ENCODE measurements around the gene EIF4G3.

Gene EIF4G3

DNA sequence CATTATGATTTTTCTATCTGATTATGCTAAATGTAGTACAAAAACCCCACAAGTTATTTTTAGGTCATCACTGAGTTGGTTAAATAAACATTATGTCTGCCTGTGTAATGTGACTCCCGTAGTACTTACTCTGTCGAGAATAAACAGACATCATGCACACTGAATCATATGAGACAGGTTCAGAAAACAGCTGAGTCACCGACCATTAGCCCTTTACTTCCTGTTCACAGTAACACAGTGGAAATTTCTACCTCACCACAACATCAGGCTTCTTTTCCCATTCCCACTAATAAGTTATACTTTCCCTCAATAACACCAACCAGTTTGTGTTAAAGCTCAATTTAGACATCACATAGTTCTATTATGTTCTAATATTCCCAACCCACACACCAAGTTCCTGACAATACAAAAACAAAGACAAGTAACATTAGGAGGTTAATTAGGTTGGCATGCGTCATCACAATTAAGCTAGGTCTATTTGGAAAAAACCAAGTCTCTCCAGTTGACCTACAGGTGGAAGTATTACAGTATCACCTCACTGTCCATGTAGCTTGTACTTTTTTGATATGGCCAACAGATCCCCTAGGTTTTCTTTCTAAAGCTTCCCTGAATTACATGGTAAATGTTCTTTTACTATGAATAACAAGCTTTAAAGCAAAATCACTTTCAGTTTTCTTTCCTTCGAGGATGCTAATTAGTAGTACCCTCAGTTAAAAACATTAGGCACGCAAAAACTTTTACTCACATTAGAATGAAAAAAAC lies 154.2 kb downstream of the EIF4G3 start:
- DNase-seq: no peak

DNA sequence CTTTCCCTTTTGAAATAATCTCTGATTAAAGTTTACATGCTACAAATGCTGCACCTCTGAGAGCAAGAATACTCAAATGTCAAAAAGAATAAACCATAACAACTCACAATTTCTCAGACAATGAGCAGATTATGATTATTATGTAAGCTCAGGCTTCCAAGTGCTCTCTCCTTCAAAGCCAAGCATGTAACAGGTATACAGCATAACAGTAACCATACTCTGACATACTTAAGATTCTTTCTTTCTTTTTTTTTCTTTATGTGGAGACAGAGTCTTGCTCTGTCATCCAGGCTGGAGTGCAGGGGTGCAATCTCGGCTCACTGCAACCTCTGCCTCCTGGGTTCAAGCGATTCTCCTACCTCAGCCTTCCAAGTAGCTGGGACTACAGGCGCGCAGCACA lies 155.4 kb downstream of the EIF4G3 start:
- no peak for DNase-seq

DNA sequence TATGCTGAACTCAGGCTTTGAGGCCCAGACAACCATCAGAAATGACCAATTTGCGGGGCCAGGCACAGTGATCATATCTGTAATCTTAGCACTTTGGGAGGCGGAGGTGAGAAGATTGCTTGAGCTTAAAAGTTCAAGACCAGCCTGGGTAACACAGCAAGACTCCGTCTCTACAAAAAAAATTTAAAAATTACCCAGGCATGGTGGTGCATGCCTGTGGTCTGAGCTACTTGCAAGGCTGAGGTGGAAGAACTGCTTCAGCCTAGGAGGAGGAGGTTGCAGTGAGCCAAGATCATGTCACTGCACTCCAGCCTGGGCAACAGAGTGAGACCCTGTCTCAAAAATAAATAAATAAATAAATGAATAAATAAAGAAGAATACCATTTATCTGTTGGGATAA lies 156.5 kb downstream of the EIF4G3 start:
- no peak for DNase-seq

DNA sequence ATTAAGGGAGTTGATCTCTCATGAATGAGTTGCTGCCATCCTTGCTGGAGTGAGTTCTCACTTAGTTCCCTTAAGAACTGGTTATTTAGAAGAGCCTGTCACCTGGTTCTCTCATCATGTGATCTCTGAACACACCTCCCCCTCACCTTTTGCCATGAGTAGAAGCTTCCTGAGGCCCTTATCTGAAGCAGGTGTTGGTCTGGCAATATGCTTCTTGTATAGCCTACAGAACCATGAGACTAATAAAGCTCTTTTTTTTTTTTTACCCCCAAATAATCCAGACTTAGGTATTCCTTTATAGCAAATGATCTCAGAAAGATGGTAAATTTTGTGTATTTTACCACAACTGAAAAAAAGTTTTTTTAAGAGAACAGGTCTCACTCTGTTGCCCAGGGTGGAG lies 158.0 kb downstream of the EIF4G3 start:
- no peak for DNase-seq

DNA sequence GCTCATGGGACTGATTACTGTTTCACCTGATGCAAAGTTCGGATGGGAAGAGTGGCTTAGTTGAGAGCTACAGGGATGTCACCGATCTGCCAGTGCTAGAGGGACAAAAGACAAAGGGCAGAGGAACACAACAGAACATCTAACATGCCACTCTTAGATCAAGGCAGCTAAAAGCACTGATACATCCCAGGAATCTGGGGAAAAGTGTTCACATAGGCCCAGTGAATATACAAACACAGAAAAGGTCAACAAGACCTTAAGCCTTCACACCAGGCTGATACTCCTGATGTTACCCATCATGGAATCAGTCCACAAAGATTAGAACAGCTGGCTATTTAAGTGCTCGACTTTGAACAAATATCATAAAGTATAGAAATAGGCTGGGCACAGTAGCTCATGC lies 163.2 kb downstream of the EIF4G3 start:
- DNase-seq: no peak

DNA sequence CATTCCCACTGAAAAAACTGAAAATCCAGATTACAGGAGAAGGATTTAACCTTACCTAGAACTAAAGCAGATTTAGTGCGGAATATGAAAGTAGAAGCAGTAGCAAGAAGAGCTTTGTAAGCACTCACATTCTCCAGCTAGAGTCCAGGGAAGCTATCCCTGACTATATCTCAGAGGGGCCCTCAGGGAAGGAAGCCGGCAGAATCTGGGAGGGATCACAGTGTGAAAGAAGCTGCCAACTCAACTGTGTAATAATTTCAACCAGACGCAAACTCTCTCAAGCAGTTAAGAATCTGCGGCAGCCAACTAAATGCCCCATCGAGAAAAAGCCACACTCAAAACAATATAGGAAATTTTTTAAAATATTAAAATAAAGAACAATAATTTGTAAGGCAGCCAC lies 163.8 kb downstream of the EIF4G3 start:
- no peak for DNase-seq

DNA sequence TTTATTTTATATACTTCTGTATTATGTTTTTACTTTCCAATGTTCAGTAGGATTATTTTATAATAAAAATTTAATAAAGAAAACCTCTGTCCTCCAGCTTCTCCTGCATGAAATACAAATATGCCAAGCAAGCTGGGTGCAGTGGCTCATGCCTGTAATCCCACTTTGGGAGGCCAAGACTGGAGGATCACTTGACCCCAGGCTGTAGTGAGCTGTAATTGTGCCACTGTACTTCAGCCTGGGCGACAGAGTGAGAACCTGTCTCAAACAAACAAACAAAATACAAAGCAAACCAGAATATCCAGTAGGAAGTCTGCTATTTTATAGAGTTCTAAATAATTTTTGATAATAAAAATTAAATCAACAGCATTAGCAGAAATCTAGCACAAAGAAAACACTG lies 168.8 kb downstream of the EIF4G3 start:
- DNase-seq: no peak

DNA sequence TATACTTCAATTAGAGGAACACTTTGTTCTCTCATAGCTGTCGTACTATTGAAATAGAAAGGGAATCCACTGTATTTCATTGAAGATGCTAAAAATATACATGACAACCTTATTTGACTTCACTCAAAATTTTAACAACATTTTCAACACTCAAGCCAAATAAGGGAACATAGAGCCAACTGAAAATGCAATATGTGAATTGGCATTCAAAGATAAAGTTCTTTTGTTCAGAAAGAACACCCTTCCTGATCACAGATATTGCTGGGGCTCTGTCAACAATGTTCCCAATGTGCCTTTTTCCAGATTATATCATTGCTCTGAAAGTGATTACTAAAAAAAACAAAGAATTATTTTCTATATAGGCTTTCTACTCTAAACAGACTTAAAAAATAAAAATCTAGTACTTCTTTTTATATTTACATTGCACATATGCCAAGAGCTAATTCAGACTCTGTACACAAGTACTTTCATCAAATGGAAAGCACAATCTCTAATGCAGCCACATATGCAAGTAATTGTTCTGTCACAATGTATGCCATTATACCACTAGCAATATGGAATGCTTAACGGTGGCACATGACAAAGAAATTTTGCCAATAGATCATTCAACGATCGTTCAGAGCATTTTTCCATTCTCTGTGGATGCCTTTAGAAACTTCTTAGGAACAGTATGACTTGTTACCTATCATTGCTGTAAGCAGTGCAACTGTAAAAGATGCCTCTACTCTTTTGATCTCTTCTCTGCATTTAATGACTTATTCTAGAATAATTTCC lies 171.0 kb downstream of the EIF4G3 start:
- DNase-seq: no peak

DNA sequence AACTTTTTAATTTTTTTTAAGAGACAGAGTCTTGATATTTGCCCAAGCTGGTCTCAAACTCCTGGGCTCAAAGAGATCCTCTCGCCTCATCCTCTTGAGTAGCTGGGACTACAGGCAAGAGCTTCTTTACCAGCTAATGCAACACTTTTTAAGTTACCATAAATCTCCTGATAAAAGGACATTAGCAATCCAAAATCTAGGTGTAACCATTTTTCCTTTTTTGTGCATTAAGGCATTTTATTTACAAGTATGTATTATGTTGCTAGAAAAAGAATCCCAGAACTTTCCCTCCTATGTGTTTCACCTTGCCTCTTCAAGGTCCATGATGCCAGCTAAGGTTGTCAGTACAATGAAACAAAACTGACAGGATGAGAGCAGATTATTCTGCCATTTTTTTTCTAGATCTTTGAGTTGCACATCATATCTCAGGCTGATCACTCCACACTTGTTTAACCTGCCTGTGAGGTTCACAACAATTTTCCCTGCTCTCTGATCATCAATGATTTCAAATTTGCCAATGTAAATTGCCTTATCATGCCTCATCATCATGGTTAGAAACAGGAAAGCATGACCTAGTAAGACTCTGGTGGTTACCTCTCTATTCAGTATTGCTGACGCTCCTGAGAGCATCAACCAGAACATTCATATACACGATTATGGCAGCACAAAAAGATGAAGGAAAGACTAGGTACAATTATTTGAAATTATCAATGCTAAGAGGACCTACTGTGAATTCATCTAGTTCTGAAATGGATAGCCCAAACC lies 173.2 kb downstream of the EIF4G3 start:
- no peak for DNase-seq

DNA sequence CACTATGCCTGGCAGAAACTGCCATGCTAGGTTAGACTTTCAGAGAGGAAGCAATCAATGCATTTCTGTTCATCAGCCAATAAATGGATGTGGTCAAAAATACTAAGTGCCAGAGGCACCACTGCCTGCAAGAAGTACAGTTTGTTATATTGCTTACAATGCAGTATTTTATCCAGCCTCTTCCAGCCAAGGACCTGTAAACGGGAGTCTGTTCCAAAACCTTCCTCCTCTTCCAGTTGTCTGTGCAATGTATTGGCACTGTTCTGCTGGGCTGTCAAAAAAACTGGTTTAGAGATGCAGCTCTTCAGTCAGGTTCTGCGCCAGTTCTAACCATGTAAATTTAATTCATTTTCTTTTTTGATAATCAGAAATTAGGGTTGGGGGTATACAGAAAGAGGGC lies 175.7 kb downstream of the EIF4G3 start:
- no peak for DNase-seq

DNA sequence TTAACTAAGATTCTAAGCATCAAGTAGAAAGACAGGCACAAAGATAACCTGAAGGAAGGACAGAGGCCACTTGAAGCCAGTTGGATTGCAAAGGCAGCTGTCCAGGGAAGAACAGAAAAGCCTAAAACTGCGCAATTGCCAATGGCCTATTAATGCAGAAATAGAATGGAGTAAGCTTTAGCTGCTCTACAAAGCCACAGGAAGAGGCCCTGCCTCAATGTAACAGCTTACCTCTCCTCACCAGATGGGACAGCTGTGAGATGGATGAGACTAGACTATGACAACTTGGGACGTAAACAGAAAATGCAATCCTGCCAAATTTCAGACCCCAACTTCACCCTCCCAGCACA lies 176.5 kb downstream of the EIF4G3 start:
- no peak for DNase-seq

DNA sequence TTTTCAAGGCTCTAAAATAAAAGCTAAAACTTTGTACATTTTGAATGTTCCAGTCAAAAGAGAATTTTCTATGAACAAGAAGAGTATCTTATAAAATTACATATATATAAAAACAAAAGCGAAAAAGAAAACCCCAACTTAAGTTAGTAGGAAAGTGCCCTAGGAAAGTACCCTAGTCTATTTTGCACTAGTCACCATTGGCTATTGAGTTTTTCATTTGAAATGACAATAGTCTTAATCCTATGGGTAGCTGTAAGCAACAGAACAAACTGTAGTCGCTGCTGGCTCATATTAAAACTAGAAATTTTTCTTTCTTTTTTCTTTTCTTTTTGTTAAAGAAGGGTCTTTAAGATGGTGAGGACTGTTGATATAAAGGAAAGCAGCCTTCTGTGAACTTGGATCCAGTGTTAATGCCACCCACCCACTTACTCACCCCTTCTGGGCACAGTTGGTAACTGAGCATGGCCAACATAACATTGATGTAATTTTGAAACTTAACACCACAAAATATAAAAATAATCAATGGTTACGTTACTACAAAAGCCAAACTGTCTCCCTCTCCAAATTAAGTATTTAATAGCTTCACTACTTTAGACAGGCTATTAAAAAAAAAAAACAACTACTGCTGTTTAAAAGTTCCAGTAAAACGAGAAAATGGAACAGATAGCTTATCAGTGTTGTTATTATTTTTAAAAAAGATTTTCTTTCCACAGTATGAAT lies 177.0 kb downstream of the EIF4G3 start:
- DNase-seq: no peak

DNA sequence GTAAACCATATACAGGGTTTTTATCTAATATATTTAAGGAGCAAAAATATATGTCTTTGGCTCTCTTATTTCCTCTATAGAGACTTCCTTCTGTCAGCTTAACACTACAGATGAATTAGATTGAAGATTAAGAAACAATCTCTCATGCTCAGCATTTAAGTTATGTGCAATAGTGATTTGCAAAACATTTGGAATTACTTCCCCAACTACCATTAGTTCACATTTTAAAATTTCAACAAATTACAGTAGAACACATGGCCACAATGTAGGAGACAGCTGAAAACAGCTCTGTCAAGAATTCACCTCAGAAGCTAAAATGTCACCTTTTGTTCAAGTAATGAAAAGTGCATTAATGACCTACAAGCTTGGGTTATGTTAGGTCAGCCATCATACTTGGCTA lies 177.9 kb downstream of the EIF4G3 start:
- DNase-seq: no peak

DNA sequence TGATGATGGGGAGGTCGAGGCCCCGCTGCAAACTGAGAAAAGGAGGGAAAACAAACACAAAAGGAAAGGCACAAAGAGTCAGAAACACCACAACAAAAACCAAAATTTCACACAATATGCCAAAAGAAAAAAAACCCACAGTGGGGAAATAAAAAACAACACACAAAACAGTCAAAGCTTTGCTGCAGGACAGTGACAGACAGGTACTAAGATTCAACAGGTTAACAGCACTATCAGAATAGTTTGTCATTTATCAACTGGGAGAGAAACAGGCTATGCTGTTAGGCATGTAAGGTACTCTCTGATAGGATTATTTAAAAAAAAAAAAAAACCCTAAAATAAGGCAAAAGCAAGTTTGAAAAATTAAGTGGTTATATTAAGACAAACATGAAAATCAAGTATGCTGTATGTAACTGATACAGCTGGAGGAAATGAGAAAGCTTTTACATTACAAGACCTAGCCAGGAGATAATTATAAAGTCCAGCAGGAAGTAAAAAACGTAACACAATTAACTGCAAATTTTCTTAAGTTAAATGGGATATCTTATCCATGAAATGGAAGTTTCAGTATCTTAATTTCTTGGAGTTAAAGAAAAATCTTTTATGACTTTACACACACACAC lies 179.0 kb downstream of the EIF4G3 start:
- DNase-seq: no peak

DNA sequence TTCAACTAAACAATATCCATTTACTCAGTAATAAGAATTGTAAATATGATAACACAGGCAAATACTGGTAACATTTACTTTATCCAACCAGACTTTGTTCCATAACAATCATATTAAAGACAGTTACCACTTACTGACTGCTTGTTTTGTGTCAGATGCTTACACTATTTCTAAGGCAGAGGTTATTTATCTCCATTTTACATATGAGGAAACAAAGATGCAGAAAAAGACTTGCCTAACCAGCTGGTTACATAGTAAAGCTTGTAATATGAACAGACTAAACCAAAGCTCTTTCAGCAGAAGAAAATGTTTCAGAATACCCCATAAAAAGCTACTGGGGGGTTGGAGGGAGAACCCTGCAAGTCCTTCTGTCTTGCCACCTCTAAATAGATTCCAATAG lies 180.1 kb downstream of the EIF4G3 start:
- DNase-seq: no peak

DNA sequence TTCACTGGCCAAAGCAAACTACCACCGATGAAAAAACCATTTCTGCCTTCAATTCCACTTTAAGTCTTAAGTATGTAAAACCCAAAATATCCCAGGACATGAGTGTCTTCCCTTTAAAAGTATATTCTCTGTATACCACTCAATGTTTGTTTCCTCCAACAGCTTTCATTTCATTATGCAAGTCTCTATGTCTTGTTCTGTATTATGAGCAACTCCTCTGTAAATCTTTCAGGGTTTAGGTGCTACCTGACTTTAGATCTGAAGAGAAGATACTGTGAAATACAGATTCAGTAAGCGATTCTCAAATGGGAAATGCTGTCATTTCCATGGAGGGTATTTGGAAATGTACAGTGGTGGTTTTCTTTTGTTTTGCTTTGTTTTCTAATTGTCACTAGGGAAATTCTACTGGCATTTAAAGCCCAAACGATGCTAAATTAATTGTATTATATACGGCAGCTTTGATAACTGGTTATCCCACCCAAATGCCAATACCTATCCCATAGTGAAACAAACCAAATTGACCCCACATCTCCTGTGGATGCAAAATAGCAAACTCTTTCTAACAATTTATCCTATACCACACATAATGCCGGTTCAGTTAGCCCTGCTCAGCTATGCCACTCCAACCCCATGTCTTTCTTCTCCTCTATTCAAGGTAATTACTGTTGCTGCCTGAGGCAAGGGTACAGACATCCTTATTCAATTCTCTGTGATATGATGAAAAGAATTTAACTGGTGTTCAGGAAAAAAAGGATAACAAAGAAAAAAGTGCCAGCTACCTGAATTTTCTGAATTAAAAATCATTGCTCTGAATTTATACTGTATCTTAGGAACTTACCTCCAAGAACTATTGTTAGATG lies 182.8 kb downstream of the EIF4G3 start:
- DNase-seq: no peak

DNA sequence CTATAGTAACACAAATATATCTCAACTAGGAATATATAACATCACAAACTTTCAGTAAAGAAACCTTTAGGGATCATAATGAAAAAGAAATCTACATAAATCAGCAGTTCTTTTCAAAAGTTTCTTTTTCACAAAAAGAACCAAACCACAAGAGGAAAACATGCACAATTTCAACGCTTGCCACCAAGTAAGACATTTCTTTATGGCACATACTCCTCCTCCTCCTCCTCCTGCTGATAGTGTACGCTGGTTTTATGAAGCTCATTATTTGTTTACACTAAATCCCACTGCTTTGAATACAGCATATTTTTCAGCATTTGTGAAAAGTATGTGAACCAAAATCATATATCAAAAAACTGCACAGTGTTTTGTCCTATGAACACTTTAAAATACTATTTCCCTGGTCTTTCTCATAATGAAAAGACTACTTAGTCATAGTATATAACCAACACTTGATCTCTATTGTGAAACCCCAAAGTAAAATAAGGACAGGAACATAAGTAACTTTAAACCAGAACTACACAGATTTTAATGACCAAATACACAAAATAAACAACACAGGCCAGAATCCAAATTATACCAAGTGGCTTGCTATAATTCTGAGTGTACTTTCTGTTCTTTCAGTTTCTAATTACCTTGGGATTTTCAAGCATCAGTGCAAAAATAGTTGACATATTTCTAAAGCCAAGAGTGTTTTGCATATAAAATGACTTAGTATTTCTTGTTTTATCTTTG lies 184.2 kb downstream of the EIF4G3 start:
- no peak for DNase-seq

DNA sequence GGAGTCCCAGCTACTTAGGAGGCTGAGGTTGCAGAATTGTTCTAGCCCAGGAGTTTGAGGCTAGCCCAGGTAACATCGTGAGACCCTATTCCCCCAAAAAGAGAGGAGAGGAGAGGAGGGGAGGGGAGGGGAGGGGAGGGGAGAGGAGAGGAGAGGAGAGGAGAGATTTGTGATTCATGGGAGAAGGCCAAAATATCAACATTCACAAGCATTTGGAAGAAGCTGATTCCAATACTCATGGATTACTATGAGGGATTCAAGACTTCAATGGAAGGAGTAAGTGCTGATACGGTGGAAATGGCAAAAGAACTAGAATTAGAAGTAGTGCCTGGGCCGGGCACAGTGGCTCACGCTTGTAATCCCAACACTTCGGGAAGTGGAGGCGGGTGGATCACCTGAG lies 187.8 kb downstream of the EIF4G3 start:
- DNase-seq: no peak

DNA sequence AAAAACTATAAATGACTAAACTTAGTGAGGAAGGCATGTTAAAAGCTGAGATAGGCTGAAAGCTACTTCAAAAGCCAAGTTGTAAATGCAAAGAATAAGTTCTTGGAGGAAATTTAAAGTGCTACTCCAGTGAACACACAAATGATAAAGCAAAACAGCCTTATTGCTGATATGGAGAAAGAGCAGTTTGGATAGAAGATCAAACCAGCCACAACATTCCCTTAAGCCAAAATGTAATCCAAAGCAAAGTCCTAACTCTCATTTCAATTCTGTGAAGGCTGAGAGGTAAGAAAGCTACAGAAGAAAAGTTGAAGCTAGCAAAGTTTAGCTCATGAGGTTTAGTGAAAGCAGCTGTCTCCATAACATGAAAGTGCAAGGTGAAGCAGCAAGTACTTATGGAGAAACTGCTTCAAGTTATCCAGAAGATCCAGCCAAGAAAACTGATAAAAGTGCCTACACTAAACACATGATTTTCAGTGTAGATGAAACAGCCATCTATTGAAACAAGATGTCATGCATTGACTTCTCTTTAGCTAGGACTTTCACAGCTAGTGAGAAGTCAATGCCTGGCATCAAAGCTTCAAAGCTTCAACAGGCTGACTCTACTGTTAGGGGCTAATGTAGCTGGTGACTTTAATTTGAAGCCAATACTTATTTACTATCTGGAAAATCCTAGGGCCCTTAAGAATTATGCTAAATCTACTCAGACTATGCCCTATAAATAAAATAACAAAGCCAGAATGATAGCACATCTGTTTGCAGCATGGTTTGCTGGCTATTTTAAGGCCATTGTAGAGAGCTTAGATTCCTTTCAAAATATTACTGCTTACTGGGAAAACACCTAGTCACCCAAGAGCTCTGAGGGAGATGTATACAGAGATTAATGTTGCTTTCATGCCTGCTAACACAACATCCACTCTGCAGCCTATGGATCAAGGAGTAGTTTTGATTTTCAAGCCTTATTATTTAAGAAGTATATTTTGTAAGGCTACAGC lies 188.6 kb downstream of the EIF4G3 start:
- DNase-seq: no peak

Data from activated naive CD4-positive, alpha-beta T cell (primary cell).